GM12865 (cell line): ENCODE measurements around the gene PPM1H.

Source experiments
- DNase-seq: peaks from one replicate; pipeline ENCODE4 v3.0.0; 2010; ENCODE audit warnings: low read depth
- H3K4me3 ChIP-seq: 2 replicates; pipeline ENCODE4 v1.5.1; 2011; ENCODE audit warnings: mild to moderate bottlenecking, low read depth, low read length, control low read depth
- TF ChIP-seq, protein P1 (sequence below): IDR thresholded peaks from 2 replicates; pipeline ENCODE4 v1.5.1; 2011; ENCODE audit warnings: low read length, control low read depth, low read depth, inconsistent platforms; ENCODE audit not compliant: insufficient read depth; ENCODE audit errors: missing control alignments

Gene PPM1H

DNA sequence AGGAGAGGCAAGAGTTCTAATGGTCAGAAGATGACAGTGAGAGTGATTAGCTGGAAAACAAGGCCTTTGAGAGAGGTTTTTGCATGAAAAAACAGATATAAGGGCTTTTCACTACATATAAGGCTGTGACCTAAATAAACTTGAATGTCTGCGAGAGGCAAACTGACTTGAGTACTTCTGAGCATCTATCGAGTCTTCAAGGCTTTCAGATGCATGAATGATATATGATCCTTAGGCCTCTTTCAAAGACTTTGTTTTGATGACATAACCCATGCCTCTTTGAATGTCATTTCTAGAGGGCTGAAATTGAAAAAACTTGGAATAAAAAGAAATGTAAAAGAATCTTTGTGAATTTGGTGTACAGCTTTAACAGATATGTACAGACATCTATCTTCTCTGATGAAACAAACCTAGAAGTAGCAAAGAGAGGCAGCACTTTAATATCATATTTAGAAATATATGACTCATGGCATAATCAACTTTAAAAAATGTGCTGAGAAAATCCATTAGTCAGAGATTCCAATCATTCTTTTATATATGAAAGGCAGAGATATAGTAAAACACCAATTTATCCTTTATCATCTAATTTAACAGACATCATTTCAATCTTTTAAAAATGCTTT lies 72.6 kb downstream of the PPM1H start:
- TF ChIP-seq, protein P1, sequence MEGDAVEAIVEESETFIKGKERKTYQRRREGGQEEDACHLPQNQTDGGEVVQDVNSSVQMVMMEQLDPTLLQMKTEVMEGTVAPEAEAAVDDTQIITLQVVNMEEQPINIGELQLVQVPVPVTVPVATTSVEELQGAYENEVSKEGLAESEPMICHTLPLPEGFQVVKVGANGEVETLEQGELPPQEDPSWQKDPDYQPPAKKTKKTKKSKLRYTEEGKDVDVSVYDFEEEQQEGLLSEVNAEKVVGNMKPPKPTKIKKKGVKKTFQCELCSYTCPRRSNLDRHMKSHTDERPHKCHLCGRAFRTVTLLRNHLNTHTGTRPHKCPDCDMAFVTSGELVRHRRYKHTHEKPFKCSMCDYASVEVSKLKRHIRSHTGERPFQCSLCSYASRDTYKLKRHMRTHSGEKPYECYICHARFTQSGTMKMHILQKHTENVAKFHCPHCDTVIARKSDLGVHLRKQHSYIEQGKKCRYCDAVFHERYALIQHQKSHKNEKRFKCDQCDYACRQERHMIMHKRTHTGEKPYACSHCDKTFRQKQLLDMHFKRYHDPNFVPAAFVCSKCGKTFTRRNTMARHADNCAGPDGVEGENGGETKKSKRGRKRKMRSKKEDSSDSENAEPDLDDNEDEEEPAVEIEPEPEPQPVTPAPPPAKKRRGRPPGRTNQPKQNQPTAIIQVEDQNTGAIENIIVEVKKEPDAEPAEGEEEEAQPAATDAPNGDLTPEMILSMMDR, result no peak
- no peak overlapping the region for H3K4me3 ChIP-seq
- no peak for DNase-seq

DNA sequence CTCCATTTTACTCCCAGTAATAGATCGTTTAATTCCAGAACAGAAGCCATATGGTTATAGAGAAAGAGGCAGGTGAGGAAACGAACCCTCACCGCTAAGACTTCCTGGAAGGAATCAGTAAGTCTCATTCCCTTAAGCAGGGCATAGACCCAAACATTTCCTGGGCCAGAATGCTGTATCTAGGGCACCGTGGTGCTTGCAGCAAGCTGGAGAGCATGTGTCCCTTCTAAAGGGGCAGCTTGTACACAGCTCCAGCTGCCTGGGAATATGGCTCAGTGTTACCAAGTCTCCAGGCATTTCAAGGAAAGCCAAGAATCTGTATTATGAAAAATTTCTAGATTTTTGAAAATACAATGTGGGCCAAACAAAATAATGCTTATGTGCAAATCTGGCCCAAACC lies 73.4 kb downstream of the PPM1H start:
- TF ChIP-seq, protein P1, result no peak
- no peak overlapping the region for H3K4me3 ChIP-seq
- no peak for DNase-seq

DNA sequence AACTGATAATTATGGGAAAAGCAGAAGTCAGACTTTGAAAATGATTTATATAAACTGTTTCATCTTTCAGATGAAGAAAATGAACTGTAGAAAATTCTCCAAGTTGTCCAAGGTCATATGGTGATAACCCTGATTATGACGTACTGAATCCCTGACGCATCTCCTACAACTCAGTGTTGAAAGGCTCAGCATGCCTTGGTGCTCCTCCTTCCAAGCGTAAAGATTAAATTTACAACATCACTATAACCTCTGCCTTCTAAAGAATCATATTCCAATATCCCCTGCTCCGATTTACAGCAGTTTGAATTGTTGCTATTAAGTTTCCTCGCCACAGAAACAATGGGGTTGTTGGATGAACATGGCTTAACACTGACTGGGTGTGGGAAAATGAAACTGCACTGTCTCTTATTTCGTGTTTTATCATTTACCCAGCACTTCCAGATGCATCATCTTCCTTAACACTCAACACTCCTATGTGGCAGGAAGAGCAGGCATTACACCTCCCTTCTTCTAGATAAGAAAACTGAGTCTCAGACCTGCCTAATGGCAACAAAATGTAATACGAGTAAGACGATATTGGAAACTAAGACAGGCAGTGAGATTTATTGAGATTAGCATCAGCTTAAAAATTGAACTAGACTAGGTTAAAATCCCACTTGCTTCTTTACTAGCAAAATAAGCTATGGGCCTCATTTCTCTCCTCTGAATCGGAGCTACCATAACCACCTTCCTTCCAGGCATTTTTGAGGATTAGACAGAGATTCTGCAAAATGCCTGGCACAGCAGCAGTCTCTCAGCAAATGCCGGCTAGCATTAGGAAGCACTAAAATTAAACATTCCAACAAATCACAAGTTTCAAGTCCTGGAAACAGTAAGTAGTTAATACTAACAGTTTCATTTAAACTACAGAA lies 74.2 kb downstream of the PPM1H start:
- DNase-seq, result no peak
- TF ChIP-seq, protein P1, result no peak
- H3K4me3 ChIP-seq, result no peak overlapping the region

DNA sequence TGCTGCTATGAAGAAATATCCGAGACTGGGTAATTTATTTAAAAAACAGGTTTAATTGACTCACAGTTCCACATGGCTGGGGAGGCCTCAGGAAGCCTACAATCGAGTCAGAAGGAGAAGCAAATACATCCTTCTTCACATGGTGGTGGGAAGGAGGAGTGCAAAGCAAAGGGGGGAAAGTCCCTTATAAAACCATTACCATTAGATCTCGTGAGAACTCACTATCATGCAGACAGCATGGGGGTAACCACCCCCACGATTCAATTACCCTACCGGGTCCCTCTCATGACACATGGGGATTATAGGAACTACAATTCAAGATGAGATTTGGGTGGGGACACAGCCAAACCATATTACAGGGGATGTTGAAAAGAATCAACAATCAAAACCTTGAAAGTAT lies 74.9 kb downstream of the PPM1H start:
- no peak overlapping the region for H3K4me3 ChIP-seq
- TF ChIP-seq, protein P1, result no peak
- DNase-seq, result peak; percentile 26

DNA sequence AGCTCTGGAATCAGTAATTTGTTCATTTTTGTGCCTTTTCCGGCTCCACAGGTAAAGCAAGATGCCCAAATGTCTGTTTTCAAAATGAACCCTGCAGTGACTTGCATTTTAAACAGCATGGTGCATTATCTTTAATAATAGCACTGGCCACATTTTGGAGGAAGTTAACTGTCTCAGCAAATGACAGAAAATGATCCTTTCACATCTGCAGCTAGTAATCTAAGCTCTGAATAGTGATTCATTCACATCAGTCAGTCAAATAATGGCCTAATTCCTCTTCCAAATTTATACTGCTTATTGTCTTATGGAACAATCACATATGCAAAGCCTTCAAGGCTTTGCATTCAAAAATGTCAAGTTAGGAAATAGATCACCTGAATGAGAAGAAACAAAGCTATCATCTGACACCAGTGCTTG lies 75.6 kb downstream of the PPM1H start:
- no peak overlapping the region for H3K4me3 ChIP-seq
- DNase-seq, result no peak
- TF ChIP-seq, protein P1, result no peak

GRCh38 chr12:62856454-62856853 lies 78.5 kb downstream of the PPM1H start:
- TF ChIP-seq, protein P1, result no peak
- no peak for DNase-seq
- H3K4me3 ChIP-seq, result no peak overlapping the region
